IPS-11a (cell line): Measurements from ENCODE around the gene GUCY2D.

Experiments
- H3K4me3 ChIP-seq: one replicate; pipeline ENCODE4 v1.5.1; 2013; ENCODE audit warnings: low read depth, low read length, control low read depth

Gene GUCY2D

GRCh38 chr17:7989781-7990655 lies 12.4 kb upstream of the GUCY2D start:
- peak overlapping the region; percentile 58 for H3K4me3 ChIP-seq

DNA sequence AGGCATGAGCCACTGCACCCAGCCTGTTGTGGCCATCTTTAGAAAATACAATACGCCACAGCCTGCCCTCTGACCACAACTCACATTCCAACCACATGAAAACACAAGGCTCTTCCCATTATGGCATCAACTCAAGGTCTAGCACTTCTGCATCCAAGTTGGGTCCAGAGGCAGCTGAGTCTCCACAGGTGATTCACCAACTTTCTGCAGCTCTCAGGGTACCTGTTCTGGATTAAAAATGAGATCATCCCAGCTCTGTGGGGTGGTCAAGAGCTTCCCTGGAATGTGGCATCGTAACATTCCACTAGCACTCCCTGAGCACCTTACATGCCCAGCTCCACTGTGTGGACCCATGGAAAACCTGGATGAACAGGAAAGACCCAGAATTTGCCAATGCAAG lies 9.9 kb upstream of the GUCY2D start:
- no peak overlapping the region for H3K4me3 ChIP-seq

DNA sequence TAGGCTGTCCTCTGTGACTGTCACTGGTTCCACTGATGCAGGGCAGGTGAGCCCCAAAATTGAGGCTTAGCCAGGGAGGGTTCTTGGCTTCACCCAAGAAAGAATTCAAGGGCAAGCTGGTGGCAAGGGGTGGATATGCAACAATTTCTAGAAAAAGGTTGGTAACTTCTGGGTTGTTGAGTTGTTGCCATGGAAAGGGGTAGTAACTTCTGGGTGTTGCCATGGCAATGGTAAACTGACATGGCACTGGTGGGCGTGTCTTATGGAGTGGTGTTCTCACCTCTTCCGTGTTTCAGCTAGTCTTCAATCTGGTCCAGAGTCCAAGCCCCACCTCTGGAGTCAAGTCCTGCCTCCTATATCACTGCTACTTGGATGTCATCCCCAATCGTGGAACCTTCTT lies 9.5 kb upstream of the GUCY2D start:
- no peak overlapping the region for H3K4me3 ChIP-seq

GRCh38 chr17:7993972-7994589 lies 8.3 kb upstream of the GUCY2D start:
- H3K4me3 ChIP-seq: no peak overlapping the region

DNA sequence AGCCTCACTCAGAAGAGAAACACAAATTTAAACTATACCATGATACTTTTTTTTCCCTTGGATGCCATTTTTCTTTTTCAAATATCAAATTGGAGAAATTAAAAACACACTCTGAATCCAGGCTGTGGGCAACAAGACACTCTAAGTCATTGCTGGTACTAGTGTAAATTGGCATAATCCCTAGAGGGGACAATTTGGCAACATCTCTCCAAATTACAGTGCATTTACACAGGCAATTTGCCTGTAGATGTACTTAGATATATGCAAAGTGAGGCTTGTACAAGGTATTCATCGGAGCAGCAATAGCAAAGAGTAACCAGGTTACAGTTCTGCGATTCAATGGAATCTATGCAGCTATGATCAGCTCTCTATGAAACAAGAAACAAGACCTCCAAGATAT lies 6.7 kb upstream of the GUCY2D start:
- no peak overlapping the region for H3K4me3 ChIP-seq

GRCh38 chr17:7997186-7997585 lies 5.2 kb upstream of the GUCY2D start:
- H3K4me3 ChIP-seq: no peak overlapping the region

DNA sequence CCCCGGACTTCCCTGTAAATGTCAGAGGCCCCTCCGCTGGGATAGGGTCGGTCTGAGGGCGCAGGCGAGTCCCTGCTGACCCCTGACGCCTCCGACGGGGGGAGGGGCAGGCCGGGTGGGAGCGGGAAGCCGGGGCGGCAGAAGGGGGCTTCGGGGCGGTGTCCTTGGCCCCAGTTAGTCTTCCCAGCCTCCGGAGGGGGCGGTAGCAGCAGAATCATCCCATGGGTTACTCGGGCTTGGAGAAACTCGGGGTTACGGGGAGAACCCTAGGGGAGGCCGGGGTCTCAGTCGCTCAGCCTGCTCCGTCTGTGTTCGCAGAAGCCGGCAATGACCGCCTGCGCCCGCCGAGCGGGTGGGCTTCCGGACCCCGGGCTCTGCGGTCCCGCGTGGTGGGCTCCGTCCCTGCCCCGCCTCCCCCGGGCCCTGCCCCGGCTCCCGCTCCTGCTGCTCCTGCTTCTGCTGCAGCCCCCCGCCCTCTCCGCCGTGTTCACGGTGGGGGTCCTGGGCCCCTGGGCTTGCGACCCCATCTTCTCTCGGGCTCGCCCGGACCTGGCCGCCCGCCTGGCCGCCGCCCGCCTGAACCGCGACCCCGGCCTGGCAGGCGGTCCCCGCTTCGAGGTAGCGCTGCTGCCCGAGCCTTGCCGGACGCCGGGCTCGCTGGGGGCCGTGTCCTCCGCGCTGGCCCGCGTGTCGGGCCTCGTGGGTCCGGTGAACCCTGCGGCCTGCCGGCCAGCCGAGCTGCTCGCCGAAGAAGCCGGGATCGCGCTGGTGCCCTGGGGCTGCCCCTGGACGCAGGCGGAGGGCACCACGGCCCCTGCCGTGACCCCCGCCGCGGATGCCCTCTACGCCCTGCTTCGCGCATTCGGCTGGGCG lies 542 bp downstream of the GUCY2D start:
- H3K4me3 ChIP-seq: peak overlapping the region; percentile 8

DNA sequence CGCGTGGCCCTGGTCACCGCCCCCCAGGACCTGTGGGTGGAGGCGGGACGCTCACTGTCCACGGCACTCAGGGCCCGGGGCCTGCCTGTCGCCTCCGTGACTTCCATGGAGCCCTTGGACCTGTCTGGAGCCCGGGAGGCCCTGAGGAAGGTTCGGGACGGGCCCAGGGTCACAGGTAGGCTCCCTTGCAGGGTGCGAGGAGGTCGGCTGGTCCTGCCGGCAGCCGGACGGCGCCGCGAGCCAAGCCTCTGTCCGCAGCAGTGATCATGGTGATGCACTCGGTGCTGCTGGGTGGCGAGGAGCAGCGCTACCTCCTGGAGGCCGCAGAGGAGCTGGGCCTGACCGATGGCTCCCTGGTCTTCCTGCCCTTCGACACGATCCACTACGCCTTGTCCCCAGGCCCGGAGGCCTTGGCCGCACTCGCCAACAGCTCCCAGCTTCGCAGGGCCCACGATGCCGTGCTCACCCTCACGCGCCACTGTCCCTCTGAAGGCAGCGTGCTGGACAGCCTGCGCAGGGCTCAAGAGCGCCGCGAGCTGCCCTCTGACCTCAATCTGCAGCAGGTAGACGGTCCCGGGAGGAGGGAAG lies 1.3 kb downstream of the GUCY2D start:
- H3K4me3 ChIP-seq: no peak overlapping the region

DNA sequence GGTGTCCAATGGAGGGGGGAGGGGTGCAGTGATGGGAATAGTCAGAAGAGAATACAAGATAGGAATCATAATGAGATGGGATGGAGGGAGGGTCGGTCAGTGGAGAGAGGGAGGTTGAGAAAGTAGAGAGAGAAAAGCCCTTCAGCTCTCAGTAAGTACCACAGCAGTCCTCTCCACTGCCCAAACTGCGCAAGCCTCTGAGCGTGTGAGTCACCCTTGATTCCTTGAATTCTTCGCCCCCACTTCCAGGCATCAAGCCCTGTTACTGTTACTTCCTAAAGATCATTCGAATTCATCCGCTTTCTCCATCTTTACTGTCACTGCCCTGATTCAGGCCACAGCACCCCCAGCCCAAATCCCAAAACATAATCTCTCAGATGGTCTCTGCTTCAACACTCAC lies 2.5 kb downstream of the GUCY2D start:
- H3K4me3 ChIP-seq: no peak overlapping the region

GRCh38 chr17:8005357-8005756 lies 2.9 kb downstream of the GUCY2D start:
- no peak overlapping the region for H3K4me3 ChIP-seq

DNA sequence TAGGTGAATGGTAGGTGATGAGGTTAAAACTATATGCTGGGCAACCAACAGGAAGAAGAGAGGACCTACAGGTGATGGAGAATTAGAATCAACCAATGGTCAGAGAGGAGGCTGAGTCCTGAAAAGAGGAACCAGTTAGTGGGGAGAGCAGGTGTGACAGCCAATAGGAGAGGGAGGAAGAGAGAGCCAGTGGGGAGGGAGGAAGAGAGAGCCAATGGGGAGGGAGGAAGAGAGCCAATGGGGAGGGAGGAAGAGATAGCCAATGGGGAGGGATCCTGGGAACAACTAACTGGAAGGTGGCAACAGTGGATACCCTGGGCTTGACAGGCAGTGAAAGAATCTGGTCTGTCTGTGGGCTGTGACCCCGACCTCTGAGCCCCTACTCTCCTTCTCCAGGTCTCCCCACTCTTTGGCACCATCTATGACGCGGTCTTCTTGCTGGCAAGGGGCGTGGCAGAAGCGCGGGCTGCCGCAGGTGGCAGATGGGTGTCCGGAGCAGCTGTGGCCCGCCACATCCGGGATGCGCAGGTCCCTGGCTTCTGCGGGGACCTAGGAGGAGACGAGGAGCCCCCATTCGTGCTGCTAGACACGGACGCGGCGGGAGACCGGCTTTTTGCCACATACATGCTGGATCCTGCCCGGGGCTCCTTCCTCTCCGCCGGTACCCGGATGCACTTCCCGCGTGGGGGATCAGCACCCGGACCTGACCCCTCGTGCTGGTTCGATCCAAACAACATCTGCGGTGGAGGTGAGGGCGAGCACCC lies 3.7 kb downstream of the GUCY2D start:
- H3K4me3 ChIP-seq: no peak overlapping the region

- no peak overlapping the region for H3K4me3 ChIP-seq
Measured at GRCh38 chr17:8006836-8007680, 4.6 kb downstream of the GUCY2D start.

DNA sequence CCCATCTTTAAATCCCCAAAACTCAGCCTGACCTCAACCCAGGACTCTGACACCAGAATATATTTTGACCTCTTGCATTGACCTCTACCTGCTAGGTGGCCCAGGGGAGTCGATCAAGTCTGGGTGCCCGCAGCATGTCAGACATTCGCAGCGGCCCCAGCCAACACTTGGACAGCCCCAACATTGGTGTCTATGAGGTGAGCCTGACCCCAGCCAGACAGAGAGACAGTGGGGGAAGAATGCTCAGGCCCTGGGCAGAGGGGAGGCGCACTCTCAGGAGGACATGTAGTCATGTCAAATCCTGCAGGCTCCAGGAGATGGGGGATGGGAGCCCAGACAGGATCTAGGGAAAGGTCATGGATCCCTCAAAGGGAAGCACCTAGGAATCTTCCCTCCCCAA lies 5.4 kb downstream of the GUCY2D start:
- no peak overlapping the region for H3K4me3 ChIP-seq

GRCh38 chr17:8012045-8012580 lies 9.7 kb downstream of the GUCY2D start:
- H3K4me3 ChIP-seq: no peak overlapping the region

GRCh38 chr17:8012996-8013640 lies 10.7 kb downstream of the GUCY2D start:
- no peak overlapping the region for H3K4me3 ChIP-seq

DNA sequence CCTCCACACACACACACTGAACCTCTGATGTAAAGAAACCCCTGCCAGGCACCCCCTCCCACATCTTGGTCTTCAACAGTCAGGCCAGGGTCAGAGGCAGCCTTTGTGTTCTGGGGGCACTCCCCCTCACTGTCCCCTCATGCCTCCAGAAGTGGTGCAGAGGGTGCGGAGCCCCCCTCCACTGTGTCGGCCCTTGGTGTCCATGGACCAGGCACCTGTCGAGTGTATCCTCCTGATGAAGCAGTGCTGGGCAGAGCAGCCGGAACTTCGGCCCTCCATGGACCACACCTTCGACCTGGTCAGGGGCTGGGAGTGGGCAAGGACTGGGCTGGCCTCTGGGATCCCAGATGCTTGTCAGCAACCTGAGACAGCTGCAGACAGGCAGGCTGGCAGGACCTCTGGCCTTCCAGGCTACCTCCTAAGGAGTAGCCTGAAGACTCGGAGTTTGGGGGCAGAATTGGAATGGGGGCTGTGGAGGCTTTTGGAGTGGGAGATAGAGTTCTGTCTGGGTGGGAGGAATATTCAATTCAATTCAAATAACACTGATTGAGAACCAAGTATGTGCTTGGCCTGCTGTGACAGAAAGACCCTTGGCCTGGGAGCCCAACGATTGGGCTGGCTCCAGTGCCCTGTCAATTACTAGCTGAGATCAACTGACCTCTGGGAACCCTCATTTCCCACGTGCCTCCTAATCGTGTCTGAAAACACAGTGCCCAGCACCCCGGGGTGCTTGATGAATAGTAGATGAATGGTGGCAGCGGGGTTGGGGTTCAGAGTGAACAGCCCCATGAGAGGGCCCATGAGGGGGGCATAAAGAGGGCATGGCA lies 11.5 kb downstream of the GUCY2D start:
- H3K4me3 ChIP-seq: no peak overlapping the region

- no peak overlapping the region for H3K4me3 ChIP-seq
Measured at GRCh38 chr17:8014558-8014850, 12.1 kb downstream of the GUCY2D start.
